HG03432 (cell line): Measurements from ENCODE around the gene MYL5.
"Not testable (repeated sequence)": the region's sequence is repeated elsewhere in the genome, so short reads cannot be mapped to it uniquely, and the experiment has no call there.

ENCODE experiments used
- ATAC-seq: cut with Tn5 transposase; IDR thresholded peaks from one replicate; pipeline ENCODE4 v1.9.1; 2021; ENCODE audit warnings: mild to moderate bottlenecking, moderate library complexity; ENCODE audit not compliant: unreplicated experiment

Gene MYL5

GRCh38 chr4:704198-704891 lies 30.0 kb downstream of the MYL5 start:
- ATAC-seq = no peak

GRCh38 chr4:704971-705277 lies 30.6 kb downstream of the MYL5 start:
- no peak for ATAC-seq

GRCh38 chr4:705278-706082 lies 31.1 kb downstream of the MYL5 start, which contains the start of gene PCGF3:
PCGF3 (plus strand) TSS chr4:705832; CDS start chr4:733681, 27,849 bp downstream.
- peak; percentile 93 for ATAC-seq

GRCh38 chr4:706083-706633 lies 31.8 kb downstream of the MYL5 start:
- ATAC-seq = not testable (repeated sequence)

GRCh38 chr4:706834-707598 lies 32.7 kb downstream of the MYL5 start:
- ATAC-seq = no peak

- no peak for ATAC-seq
These were observed 33.7 kb downstream of the MYL5 start for GRCh38 chr4:707929-708630.

- ATAC-seq = no peak
These were observed 34.2 kb downstream of the MYL5 start for GRCh38 chr4:708631-708933.

- ATAC-seq = no peak
These were observed 35.0 kb downstream of the MYL5 start for GRCh38 chr4:709348-709747.

GRCh38 chr4:710116-710515 lies 35.8 kb downstream of the MYL5 start:
- no peak for ATAC-seq

GRCh38 chr4:710916-711315 lies 36.6 kb downstream of the MYL5 start:
- no peak for ATAC-seq

- ATAC-seq = no peak
These were observed 37.8 kb downstream of the MYL5 start for GRCh38 chr4:712093-712492.

GRCh38 chr4:712916-713632 lies 38.7 kb downstream of the MYL5 start:
- no peak for ATAC-seq

GRCh38 chr4:714087-714486 lies 39.7 kb downstream of the MYL5 start:
- no peak for ATAC-seq

GRCh38 chr4:717601-718320 lies 43.4 kb downstream of the MYL5 start:
- ATAC-seq = no peak

GRCh38 chr4:718460-718859 lies 44.1 kb downstream of the MYL5 start:
- no peak for ATAC-seq

GRCh38 chr4:720111-720860 lies 45.9 kb downstream of the MYL5 start:
- ATAC-seq = no peak

GRCh38 chr4:721261-722168 lies 47.2 kb downstream of the MYL5 start:
- no peak for ATAC-seq

- ATAC-seq = no peak
These were observed 47.9 kb downstream of the MYL5 start for GRCh38 chr4:722169-722725.
